Measurements from ENCODE around the gene NFYC. TPM values are rescaled to one million over a fixed set of nuclear protein-coding genes. Genes with fewer than 3 reads are reported as not detected.

The NFYC gene
- total RNA-seq, 4 donors from 2014 or later = 31.8 to 63.3 (median 44.0) TPM

DNA sequence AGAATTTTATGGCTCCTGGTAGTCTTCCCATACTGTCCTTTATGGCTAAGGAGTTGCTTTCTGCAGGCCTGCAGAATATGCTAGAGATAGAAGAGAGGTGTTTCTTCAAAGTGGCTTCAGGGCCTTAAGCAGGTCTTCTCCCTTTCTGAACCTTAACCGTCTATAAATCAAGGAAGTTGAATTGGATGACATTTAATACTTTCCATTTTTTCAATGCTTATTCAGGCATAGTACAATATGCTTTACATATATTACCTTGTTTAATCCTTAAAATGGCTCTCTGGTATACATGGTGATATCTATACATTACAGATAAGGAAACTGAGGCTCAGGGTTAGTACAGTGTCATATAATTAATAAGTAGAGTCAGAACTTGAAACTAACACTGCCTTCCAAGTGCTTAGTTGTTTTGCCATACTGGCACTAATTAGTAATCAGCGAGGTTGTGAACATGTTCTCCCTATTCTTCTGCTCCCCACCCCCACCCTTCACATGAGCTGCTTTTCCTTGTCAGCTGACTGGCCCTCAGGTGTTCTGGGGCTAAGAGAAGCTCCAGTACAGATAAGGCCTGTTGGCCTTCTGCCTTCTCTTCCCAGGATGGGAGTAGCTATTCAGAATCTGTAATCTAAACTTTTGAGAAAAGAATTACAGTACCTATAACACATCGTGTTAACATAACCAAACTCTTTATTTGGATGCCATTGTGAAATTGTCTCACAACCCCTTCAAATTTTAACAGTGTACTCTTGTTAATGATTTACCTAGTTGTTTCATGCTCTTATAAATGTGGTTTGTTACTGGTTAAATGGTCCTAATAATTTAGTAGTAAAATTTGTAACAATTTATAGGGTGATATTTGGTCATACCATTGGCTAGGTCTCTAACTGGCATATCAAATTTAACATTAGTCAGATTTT is 13.6 kb downstream of the NFYC start:
- intact Hi-C loops (cut with DNase I; ENCODE audit: low total_unique reads) = no loop called here
- TF ChIP-seq, protein P1, sequence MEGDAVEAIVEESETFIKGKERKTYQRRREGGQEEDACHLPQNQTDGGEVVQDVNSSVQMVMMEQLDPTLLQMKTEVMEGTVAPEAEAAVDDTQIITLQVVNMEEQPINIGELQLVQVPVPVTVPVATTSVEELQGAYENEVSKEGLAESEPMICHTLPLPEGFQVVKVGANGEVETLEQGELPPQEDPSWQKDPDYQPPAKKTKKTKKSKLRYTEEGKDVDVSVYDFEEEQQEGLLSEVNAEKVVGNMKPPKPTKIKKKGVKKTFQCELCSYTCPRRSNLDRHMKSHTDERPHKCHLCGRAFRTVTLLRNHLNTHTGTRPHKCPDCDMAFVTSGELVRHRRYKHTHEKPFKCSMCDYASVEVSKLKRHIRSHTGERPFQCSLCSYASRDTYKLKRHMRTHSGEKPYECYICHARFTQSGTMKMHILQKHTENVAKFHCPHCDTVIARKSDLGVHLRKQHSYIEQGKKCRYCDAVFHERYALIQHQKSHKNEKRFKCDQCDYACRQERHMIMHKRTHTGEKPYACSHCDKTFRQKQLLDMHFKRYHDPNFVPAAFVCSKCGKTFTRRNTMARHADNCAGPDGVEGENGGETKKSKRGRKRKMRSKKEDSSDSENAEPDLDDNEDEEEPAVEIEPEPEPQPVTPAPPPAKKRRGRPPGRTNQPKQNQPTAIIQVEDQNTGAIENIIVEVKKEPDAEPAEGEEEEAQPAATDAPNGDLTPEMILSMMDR (IDR thresholded peaks at IDR 0.05) = no peak
- no peak for TF ChIP-seq POLR2A (IDR thresholded peaks at IDR 0.05)
- no peaks in the 10 kb centered on the region for H3K36me3 ChIP-seq

GRCh38 chr1:40706626-40707025 is 15.1 kb downstream of the NFYC start:
- intact Hi-C loops (cut with DNase I; ENCODE audit: low total_unique reads) = no loop called here
- Histone ChIP-seq H3K9me3 (no peaks in the 10 kb centered on the region), H3K4me3 (no peak overlapping the region), H3K4me1 (no peaks in the 10 kb centered on the region), H3K27ac (no peak overlapping the region), H3K27me3 (no peaks in the 10 kb centered on the region), H3K36me3 (no peaks in the 10 kb centered on the region)
- no peak for DNase-seq
- no peak for TF ChIP-seq POLR2A (IDR thresholded peaks at IDR 0.05)
- TF ChIP-seq, protein P1 (IDR thresholded peaks at IDR 0.05) = no peak

More for the DNA sequence above, 13.6 kb downstream of the NFYC start:
- no peak overlapping the region for H3K27ac ChIP-seq
- no peaks in the 10 kb centered on the region for H3K27me3 ChIP-seq
- no peaks in the 10 kb centered on the region for H3K9me3 ChIP-seq
- H3K4me1 ChIP-seq = no peaks in the 10 kb centered on the region
- H3K4me3 ChIP-seq = no peak overlapping the region
- no peak for DNase-seq

GRCh38 chr1:40708750-40709099 is 17.2 kb downstream of the NFYC start:
- no peaks in the 10 kb centered on the region for H3K4me1 ChIP-seq
- no peaks in the 10 kb centered on the region for H3K36me3 ChIP-seq
- intact Hi-C loops (cut with DNase I; ENCODE audit: low total_unique reads) = no loop called here
- peak overlapping the region; percentile 31 to 45 for H3K4me3 ChIP-seq
- no peak for DNase-seq
- H3K27me3 ChIP-seq = no peaks in the 10 kb centered on the region
- H3K9me3 ChIP-seq = no peaks in the 10 kb centered on the region
- TF ChIP-seq POLR2A (IDR thresholded peaks at IDR 0.05) = no peak
- TF ChIP-seq, protein P1 (IDR thresholded peaks at IDR 0.05) = no peak
- peak overlapping the region; percentile 56 to 67 for H3K27ac ChIP-seq

GRCh38 chr1:40709100-40709801 is 17.7 kb downstream of the NFYC start:
- H3K4me1 ChIP-seq = no peaks in the 10 kb centered on the region
- H3K27ac ChIP-seq = peak overlapping the region; percentile 56 to 67
- intact Hi-C loops (cut with DNase I; ENCODE audit: low total_unique reads) = no loop called here
- no peaks in the 10 kb centered on the region for H3K9me3 ChIP-seq
- H3K27me3 ChIP-seq = no peaks in the 10 kb centered on the region
- peak; percentile 64 to 87 for DNase-seq
- TF ChIP-seq, protein P1 (IDR thresholded peaks at IDR 0.05) = no peak
- TF ChIP-seq POLR2A (IDR thresholded peaks at IDR 0.05) = peak; percentile 17 to 59
- H3K36me3 ChIP-seq = no peaks in the 10 kb centered on the region
- H3K4me3 ChIP-seq = peak overlapping the region; percentile 31 to 45

DNA sequence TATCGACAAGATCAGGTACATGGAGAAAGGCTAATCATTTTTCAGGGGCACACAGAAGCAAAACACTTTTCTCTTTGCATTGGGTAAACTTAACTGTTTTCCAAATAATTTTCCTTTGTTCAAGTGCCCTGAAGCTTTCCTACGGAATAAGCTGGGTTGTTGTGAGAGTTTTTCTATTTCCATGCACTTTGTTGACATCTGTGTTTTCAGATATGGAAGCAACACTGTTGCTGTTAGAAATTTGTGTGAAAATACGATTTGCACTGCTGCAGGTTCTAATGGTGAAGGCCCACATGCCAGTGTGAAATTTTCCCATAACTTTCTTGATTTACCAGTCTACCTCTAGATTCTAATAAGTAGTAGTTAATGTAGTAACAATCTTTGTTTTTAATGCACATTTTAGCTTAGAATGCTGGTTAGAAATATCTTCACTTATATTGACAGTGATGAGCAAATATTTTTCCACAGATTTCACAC is 18.3 kb downstream of the NFYC start:
- Histone ChIP-seq H3K4me1 (no peaks in the 10 kb centered on the region), H3K27ac (peak overlapping the region; percentile 56 to 67), H3K27me3 (no peaks in the 10 kb centered on the region), H3K36me3 (no peaks in the 10 kb centered on the region), H3K9me3 (no peaks in the 10 kb centered on the region), H3K4me3 (peak overlapping the region; percentile 31 to 45)
- TF ChIP-seq, protein P1 (IDR thresholded peaks at IDR 0.05) = no peak
- TF ChIP-seq POLR2A (IDR thresholded peaks at IDR 0.05) = no peak
- intact Hi-C loops (cut with DNase I; ENCODE audit: low total_unique reads) = no loop called here
- no peak for DNase-seq

Measured in uterus (tissue), 4 donors.